ENCODE data around the gene TPP1.

Gene TPP1

DNA sequence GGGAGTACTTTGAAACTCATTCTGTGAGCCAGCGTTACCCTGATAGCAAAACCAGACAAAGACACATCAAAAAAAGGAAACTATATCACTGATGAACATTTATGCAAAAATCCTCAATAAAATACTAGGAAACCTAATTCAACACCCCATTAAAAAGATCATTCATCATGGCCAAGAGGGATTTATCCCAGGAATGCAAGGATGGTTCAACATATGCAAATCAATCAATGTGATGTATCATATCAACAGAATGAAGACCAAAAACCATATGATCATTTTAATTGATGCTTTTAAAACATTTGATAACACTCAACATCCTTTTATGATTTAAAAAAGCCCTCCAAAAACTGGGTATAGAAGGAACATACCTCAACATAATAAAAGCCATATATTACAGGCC lies 35.6 kb downstream of the TPP1 start:
- no peak for DNase-seq

DNA sequence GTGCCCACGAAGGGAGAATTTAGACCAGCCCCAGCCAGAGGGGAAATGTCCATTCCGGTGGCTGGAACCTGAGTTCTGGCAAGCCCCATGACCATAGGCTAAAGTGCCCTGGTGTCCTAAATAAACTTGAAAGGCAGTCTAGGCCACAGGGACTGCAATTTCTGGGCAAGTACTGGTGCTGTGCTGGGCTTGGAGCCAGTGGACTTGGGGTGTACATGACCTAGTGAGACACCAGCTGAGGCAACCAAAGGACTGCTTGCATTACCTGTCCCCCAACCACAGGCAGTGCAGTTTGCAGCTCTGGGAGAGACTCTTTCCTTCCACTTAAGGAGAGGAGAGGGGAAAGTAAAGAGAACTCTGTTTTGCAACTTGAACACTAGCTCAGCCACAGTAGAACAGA lies 39.5 kb downstream of the TPP1 start:
- no peak for DNase-seq

DNA sequence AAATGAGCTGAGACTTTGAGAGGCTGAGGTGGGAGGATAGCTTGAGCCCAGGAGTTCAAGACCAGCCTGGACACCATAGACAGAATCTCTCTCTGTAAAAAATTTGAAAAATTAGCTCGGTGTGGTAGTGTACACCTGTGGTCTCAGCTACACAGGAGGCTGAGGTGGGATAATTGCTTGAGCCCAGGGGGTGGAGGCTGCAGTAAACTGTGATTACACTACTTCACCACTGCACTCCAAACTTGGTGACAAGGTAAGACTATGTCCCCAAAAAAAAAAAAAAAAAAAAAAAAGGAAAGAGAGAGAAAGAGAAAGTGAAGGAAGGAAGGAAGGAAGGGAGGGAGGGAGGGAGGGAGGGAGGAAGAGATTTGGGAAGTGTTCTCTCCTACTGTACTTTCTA lies 41.1 kb downstream of the TPP1 start:
- DNase-seq, result no peak

DNA sequence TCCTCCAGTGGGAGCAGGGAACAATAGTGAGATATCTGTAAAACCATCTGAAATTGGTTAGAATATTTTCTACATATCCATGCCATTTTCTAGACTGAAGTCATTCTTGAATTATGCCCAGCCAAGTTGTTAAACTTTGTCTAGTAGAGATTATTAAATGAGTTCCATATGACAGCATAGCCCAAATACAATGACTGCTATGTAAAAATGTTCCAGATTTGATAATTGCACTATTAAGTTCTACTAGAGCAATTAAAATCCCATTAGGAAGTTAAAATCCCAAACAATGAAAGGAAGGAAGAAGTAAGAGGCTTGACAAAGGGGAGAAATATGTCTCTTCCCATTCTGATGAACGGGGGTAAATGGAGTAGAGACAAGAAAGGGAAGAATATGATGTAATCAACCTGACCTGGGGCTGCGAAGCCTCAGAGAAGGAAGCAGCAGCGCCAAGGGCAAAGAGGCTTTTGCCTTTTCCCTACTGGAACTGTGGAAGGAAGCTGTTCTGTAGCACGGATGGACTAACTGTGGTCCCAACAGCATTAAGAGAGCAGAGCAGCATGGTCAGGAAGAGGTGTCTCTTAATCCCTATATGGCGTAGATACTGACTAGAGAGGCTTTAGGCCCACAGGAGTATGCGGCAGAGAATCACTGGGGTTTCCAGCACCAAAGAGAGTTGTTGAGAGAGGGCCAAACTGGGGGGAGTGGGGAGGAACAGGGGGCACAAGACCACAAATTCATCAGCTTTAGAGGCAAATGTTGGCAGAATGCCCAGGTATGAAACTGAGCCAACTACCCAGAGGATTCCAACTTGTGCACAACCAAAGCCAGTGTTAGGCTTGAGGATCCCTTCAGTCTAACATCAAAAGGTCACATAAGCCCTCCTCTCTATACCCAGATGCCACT lies 42.5 kb downstream of the TPP1 start:
- no peak for DNase-seq

DNA sequence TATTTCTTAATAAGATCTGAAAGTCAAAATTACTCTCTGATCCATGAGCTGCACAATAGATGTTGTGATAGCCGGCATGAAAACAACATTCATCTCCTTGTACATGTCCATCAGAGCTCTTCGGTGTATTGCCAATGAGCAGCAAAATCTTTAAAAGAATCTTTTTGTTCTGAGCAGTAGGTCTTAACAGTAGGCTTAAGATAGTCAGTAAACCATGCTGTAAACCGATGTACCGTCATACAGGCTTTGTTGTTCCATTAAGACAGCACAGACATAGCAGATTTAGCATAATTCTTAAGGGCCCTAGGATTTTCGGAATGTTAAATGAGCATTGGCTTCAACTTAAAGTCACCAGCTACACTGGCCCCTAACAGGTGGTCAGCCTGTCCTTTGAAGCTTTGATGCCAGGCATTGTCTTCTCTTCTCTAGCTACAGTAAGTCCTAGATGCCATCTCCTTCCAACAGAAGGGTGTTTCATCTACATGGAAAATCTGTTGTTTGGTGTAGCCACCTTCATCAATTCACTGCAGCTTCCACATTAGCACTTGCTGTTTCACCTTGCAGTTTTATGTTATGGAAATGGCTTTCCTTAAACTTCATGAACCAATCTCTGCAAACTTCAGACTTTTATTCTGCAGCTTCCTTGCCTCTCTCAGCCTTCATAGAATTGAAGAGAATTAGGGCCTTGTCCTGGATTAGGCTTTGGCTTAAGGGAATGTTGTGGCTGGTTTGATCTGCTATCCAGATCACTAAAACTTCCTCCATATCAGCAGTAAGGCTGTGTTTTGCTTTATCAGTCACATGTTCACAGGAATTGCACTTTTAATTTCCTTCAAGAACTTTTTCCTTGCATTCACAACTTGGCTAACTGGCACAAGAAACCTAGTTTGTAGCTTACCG lies 44.2 kb downstream of the TPP1 start:
- no peak for DNase-seq

DNA sequence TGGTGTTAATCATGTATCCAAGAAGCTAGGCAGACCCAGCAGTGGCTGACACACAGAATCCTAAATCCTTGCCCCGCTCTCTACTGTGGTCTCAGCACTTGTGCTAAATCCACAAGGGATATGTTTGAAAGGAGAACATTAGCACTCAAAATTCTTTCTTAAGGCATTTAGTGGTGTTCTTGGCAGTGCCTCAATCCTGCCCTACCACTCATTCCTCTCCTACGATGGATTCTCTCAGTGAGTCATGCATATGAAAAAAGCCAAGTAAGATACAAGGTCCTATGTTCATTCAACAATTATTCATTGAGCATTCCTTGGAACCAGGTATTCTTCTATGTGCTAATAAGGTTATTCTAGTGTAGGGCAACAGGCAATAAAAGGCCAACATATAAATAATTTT lies 47.0 kb downstream of the TPP1 start:
- DNase-seq, result no peak

DNA sequence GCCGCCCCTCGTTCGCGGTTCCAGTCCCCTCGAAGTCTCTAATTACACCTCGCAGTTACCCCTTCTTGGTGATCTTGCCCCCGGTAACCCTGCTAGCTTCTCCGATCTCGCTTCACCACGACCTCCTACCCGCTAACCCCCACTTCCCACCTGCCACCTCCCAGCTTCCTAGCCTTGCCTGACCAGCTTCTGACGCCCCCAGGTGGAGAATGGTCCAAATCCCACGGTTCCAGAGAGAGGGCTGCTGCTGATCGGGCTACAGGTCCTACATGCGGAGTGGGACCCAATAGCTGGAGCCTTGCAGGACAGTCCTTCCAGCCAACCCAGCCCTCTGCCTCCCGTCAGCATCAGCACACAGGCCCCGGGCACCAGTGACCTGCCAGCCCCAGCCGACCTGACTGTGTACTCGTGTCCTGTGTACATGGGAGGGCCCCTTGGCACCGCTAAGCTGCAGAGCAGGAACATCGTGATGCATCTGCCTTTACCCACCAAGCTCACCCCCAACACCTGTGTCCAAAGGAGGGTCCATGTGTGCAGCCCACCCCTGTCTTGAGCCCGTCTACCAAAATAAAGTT lies 47.7 kb downstream of the TPP1 start:
- no peak for DNase-seq

DNA sequence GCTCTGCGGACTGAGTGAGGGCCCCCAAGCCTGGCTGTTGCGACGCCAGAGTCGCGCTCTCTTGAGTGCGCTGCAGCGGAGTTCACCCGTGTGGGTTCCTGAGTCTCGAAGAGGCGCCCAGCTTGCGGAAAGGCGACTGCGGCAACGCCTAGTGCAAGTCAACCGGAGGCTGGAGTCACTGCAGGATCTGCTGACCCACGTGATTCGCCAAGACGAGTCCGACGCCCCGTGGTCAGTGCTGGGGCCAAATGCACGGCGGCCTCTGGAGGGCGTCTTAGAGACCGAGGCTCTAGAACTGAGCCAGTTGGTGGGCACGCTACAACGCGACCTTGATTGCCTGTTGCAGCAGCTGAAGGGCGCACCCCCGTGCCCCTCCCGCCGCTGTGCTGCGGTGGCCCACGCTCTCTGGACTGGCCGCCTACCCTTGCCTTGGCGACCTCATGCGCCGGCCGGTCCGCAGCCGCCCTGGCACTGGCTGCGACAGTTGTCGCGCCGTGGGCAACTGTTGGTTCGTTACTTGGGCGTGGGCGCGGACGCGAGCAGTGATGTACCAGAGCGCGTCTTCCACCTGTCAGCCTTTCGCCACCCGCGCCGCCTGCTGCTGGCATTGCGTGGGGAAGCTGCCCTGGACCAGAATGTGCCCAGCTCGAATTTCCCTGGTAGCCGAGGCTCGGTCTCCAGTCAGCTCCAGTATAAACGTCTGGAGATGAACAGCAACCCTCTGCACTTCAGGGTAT lies 48.4 kb downstream of the TPP1 start:
- DNase-seq, result no peak

DNA sequence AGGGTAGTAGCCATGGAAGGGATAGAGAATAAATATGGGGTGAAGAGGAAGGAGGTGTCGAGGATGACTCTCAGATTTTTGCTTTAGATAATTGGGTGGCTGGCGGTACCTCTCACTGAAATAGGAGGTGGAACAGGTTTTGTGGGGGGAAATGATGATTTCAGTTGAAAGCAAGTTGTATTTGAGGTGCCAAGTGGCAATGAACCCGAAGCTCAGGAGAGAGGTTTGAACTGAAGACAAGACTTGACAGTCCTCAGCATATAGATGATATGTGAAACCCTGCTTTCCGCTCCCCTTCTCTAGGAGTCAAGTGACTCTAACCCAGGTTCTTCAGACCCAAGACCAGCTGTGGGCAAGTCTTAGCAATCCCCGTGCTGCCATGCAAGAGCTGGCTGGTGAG lies 49.5 kb downstream of the TPP1 start:
- no peak for DNase-seq

DNA sequence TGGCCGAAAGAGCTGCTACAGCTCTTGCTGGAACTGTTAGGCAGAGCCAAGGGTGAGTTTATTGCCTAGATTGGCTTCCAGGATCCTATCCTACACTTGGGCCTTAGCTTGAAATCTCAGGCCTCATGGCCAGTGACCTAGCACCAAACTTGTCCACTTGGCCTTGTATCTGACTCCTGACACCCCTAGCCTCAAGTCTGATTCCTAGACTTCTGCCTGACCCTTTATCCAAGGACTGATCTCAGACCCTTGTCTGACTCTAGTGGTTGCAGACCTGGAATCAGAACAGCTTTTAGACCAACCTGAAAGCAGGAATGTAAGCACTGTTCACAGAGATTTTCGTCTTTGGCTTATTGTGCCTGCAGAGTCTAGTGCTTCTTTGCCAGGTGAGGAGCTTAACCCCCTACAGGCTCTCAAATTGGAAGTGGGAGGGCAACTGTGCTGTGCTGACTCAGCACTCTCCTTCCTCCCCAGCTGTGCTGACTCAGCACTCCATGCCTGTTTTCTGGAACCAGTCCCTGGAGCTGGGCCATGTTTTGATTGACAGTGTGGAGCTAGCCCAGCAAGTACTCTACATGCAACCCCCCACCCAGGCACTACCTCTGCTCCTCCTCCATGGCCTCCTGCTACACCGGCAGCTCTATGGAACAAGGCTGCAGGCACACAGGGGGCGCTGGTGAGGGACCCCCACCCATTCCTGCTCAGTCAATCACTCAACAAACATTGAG lies 50.9 kb downstream of the TPP1 start:
- DNase-seq, result no peak

DNA sequence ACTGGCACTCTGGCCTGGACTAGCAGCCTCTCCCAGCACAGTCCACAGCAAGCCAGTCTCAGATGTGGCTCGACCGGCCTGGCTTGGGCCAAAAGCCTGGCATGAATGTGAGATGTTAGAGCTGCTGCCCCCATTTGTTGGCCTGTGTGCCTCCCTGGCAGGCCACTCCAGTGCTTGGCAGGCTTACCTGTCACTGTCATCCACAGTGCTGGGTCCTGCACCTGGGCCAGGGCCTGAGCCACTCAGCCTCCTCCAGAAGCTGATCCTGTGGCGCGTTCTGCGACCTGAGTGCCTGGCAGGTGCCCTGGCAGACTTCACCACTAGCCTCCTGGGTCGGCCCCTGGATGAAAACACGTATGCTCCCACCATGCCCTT lies 51.9 kb downstream of the TPP1 start:
- DNase-seq, result no peak

DNA sequence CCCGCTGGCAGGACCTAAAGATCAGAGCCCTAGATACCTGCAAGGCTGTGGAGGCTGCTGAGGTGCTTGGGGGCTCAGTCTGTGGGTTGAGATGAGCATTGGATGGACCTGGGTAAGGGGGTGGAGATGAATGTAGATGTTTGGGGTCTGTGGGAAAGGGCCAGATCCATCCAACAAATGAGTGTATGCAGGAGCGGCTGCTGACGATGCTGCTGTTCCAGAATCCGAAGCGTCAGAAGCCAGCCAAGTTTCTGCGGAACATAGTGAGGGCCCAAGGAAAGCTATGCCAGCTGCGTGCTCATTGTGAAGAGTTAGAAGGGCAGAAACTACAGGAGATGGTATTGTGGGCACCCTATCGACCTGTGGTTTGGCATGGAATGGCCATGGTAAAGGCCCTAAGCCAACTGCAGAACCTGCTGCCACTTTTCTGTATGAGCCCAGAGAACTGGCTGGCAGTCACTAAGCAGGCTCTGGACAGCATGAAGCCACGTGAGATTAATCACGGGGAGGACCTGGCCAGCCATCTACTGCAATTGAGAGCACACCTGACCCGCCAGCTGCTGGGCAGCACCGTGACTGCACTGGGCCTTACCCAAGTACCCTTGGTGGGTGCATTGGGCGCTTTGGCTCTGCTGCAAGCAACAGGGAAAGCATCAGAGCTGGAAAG lies 52.4 kb downstream of the TPP1 start:
- DNase-seq, result no peak

DNA sequence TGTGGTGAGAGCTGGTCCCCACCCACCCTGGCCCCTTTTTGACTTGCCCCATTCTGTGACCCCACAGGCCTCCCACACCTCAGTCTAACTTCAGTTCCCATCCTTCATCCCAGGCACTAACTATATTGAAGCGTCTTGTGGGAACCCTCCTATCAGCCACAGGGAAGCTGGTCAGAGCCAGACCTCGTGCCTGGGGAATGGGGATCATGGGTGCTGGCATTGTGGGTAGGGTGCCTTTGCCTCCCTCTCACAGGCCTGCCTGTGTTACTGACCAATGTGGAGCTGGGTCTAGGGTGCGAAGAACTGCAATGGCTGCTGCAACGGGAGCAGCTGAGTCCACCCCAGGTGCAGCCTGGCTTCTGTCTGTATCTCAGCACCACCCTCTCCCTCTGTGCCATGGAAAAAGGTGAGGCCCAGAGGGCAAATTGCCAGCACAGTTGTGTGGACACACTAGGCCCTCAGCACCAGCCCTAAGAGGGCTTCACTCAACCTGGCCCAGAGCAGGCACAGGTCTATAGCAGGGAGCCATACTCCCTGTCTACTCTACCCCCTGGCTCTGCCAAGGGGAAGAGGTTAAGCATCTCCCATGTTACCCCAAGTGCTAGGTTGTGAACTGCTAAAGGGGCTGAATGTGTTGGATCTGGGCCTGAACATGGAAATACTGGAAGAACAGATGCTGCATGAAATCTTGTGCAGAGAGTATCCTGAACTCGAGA lies 53.1 kb downstream of the TPP1 start:
- DNase-seq, result no peak

DNA sequence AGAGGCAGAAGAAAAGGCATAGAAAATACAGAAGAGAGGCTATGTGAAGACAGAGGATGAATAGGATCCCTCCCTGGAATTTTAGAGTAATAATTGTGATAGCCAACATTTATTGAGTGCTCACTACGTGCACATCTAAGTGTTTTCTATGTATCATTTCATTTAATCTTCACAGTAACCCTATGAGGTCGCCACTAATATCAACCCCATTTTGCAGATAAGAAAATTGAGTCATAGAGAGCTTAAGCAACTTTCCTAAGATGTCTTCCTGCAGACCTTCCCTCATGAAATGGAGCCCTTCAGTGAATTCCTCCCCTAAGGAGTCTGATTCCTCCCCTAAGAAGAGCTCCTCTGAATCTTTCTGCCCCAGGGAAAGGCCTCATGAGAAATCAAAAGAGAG lies 53.9 kb downstream of the TPP1 start:
- no peak for DNase-seq

DNA sequence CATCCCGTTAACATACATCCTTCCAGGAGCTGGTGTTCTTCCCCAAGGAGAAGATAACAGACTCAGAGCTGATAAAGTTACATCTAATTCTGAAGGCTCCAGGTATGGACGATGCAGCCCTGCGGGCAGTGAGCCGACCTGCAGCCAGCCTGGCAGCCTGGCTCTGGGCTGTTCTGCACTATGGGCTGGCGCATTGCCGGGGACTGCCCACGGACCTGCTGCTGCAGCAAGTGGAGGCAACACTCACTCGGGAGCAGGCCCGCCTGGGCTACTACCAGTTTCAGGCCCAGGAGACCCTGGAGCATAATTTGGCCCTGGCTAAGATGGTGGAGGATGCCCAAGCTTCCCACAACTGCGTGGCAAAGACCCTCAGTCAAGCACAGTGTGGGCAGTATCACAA lies 55.6 kb downstream of the TPP1 start:
- DNase-seq, result no peak

DNA sequence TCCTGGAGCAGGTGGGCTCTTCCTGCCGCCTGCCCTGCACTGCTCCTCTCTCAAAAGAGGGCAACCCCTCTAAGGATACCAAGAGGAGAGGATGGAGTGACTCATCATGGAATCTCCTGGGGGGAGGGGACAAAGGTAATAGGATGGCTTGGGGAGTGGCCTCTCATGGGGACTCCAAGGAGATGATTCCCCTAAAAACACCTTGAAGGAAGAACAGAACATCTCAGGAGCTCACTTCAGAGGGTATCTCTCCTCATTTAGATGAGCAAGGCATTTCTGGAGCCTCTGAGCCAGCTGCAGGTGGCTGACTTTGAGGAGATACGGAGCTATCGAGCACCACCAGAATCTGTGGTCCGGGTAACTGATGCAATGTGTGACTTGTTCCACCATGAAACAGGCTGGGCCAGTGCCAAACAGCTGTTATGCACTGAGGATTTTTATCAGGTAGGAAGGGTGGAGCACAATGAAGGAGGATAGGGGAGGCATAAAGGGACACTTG lies 56.1 kb downstream of the TPP1 start:
- DNase-seq, result no peak
